Skeletal muscle tissue (tissue), 4 donors: ENCODE data around the gene JMJD8. TPM values are rescaled to one million over a fixed set of nuclear protein-coding genes. Genes with fewer than 3 reads are reported as not detected.

ENCODE experiments used
- H3K27ac ChIP-seq: one replicate; pipeline ENCODE4 v1.7.0; 2013; ENCODE audit warnings: mild to moderate bottlenecking, low read depth, low read length, inconsistent platforms
- H3K27me3 ChIP-seq, 3 donors: one replicate each; pipeline ENCODE4 v1.7.0; 2013; ENCODE audit warnings: low read length in 3 of 3; ENCODE audit not compliant: control insufficient read depth in 3 of 3, insufficient read depth in 3 of 3
- H3K36me3 ChIP-seq, 3 donors: one replicate each; pipeline ENCODE4 v1.7.0; 2013; ENCODE audit warnings: low read length in 3 of 3; ENCODE audit not compliant: control insufficient read depth in 3 of 3, insufficient read depth in 3 of 3
- H3K4me1 ChIP-seq, 3 donors: one replicate each; pipeline ENCODE4 v1.7.0; 2013; ENCODE audit warnings: low read length in 3 of 3, mild to moderate bottlenecking in 3 of 3; ENCODE audit not compliant: control insufficient read depth in 3 of 3, insufficient read depth in 3 of 3
- H3K4me3 ChIP-seq, 3 donors: one replicate each; pipeline ENCODE4 v1.7.0; 2013; ENCODE audit warnings: low read length in 3 of 3
- H3K9ac ChIP-seq, 3 donors: one replicate each; pipeline ENCODE4 v1.7.0; 2013; ENCODE audit warnings: low read length in 3 of 3, mild to moderate bottlenecking in 3 of 3, moderate library complexity in 2 of 3, low read depth in 1 of 3
- H3K9me3 ChIP-seq, 3 donors: one replicate each; pipeline ENCODE4 v1.7.0; 2013; ENCODE audit warnings: low read length in 3 of 3; ENCODE audit not compliant: control insufficient read depth in 3 of 3
- total RNA-seq: library from RNA; depleted of rRNA; stranded (reverse); fragments of >200 nt; gene quantifications from one replicate; pipeline ENCODE4 v1.2.3, GENCODE V29; 2014
- donor health status: Osteomylitis.

Gene JMJD8
- total RNA-seq, 1 donor from 2014 or later: 13.0 TPM

DNA sequence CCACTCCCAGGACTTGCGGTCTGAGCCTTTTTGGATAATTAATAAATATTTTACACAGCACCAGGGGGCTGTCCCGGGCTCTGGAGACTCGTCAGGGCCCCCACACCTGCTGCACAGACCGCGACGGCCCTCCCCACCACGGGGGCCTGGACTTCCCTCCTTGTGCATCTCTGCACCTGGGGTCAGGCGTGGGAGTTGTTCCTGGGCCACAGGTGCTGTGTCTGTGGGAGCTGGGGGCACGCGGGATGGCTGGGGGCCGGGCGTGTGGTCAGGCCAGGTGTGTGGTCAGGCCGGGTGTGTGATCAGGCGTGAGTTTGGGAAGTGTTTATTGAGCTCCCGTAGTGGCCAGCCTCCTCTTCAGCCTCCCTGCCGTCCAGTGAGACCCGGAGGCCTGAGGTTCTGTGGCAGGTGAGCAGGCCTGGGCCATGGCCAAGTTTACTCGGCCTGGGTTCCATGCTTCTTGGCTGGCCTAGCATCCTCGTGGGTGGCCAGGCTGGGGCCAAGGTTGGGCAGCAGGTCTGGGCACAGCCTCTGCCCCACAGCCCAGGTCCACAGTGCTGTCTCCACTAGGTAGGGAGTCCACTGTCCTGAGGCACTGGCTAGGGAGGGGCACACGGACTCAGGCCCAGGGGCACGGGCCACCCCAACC, 5.8 kb downstream of the JMJD8 start:
- Histone ChIP-seq H3K27ac (no peak overlapping the region), H3K9me3 (no peaks in the 10 kb centered on the region), H3K36me3 (peaks cover 17 to 24% (median 18%) of the 10 kb centered on the region in 3 donors)

DNA sequence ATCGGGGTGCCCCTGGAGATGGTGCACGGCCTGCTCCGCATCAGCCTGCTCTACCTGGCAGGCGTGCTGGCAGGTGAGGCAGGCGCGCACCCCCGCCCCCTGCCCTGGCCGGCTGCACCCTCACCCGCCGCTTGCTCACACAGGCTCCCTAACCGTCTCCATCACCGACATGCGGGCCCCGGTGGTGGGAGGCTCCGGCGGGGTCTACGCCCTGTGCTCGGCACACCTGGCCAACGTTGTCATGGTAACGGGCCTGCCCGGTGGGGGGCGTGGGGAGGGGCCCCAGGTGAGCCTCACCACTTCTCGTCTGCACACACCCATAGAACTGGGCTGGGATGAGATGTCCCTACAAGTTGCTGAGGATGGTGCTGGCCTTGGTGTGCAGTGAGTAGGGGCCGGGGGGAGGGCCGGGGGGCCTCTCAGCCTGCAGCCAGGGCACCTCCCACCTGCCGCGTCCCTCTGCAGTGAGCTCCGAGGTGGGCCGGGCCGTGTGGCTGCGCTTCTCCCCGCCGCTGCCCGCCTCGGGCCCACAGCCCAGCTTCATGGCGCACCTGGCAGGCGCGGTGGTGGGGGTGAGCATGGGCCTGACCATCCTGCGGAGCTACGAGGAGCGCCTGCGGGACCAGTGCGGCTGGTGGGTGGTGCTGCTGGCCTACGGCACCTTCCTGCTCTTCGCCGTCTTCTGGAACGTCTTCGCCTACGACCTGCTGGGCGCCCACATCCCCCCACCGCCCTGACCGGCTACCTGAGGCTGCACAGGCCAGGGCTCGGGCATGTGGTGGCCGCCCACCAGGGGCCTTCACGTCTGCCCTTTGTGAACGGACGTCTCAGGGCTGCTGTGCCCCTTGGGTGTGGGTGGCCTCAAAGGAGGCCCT, 6.6 kb downstream of the JMJD8 start:
- Histone ChIP-seq H3K9me3 (no peaks in the 10 kb centered on the region), H3K4me3 (no peak overlapping the region), H3K9ac (no peak overlapping the region), H3K27me3 (peaks cover 0 to 16% (median 7%) of the 10 kb centered on the region in 3 donors), H3K27ac (no peak overlapping the region), H3K36me3 (peaks cover 17 to 24% (median 19%) of the 10 kb centered on the region in 3 donors), H3K4me1 (peaks cover 24 to 35% (median 32%) of the 10 kb centered on the region in 3 donors)

More for the DNA sequence above, 5.8 kb downstream of the JMJD8 start:
- Histone ChIP-seq H3K4me1 (peaks cover 31 to 43% (median 40%) of the 10 kb centered on the region in 3 donors), H3K9ac (no peak overlapping the region), H3K4me3 (no peak overlapping the region), H3K27me3 (peaks cover 0 to 16% (median 7%) of the 10 kb centered on the region in 3 donors)

DNA sequence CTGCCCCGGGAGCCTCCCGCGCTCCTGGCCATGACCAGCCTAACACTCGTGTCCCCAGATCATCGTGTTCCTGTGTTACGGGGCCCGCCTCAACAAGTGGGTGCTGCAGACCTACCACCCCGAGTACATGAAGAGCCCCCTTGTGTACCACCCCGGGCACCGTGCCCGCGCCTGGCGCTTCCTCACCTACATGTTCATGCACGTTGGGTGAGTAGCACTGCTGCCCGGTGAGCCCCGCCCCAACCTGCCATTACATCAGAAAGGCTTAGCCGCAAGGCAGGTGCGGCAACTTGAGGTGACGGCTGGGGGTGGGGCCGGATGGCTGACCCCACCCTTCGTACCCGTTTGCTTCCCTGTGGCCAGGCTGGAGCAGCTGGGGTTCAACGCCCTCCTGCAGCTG, 7.2 kb downstream of the JMJD8 start:
- no peaks in the 10 kb centered on the region for H3K9me3 ChIP-seq
- no peak overlapping the region for H3K4me3 ChIP-seq
- H3K27ac ChIP-seq: no peak overlapping the region
- H3K36me3 ChIP-seq: peaks cover 17 to 24% (median 19%) of the 10 kb centered on the region in 3 donors
- H3K9ac ChIP-seq: no peak overlapping the region
- peaks cover 18 to 29% (median 26%) of the 10 kb centered on the region in 3 donors for H3K4me1 ChIP-seq
- peaks cover 0 to 16% (median 7%) of the 10 kb centered on the region in 3 donors for H3K27me3 ChIP-seq

DNA sequence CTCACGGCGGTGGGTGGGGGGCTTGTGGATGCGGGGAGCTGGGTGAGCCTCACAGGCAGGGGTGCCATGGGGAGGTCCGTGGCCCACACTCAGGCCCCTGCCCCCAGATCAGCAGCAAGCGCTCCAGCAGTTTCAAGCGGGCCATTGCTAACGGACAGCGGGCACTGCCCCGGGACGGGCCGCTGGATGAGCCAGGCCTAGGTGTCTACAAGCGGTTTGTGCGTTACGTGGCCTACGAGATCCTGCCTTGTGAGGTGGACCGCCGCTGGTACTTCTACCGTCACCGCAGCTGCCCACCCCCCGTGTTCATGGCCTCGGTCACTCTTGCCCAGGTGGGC, 7.6 kb downstream of the JMJD8 start:
- peaks cover 15 to 25% (median 22%) of the 10 kb centered on the region in 3 donors for H3K4me1 ChIP-seq
- H3K27ac ChIP-seq: no peak overlapping the region
- H3K4me3 ChIP-seq: no peak overlapping the region
- H3K27me3 ChIP-seq: peaks cover 0 to 16% (median 7%) of the 10 kb centered on the region in 3 donors
- no peaks in the 10 kb centered on the region for H3K9me3 ChIP-seq
- H3K36me3 ChIP-seq: peaks cover 16 to 23% (median 17%) of the 10 kb centered on the region in 3 donors
- H3K9ac ChIP-seq: no peak overlapping the region

DNA sequence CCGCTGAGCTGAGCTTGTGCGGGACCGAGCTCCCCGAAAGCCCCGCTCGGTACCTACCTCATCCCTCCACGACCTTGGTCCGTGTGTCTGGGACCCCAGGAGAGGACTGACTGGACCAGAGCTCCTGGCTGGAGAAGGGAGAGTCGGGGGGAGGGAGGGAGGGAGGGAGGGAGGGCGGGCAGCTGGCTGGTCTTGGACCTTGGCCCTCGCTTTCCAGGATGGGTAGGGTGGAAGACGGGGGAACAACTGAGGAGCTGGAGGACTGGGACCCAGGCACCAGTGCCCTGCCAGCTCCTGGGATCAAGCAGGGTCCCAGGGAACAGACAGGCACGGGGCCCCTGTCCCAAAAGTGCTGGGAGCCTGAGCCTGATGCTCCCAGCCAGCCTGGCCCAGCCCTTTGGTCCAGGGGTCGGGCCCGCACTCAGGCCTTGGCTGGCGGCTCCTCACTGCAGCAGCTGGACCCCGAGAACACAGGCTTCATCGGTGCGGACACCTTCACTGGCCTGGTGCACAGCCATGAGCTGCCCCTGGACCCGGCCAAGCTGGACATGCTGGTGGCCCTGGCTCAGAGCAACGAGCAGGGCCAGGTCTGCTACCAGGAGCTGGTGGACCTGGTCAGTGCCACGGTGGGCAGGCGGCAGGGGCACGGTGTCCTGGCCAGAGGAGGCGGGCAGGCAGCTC, 8.1 kb downstream of the JMJD8 start:
- peaks cover 17 to 28% (median 21%) of the 10 kb centered on the region in 3 donors for H3K36me3 ChIP-seq
- H3K9ac ChIP-seq: peak overlapping the region in 1 of 3 donors; percentile 57
- H3K4me1 ChIP-seq: peaks cover 10 to 20% (median 17%) of the 10 kb centered on the region in 3 donors
- H3K27ac ChIP-seq: no peak overlapping the region
- peaks cover 0 to 16% (median 7%) of the 10 kb centered on the region in 3 donors for H3K27me3 ChIP-seq
- no peaks in the 10 kb centered on the region for H3K9me3 ChIP-seq
- no peak overlapping the region for H3K4me3 ChIP-seq

DNA sequence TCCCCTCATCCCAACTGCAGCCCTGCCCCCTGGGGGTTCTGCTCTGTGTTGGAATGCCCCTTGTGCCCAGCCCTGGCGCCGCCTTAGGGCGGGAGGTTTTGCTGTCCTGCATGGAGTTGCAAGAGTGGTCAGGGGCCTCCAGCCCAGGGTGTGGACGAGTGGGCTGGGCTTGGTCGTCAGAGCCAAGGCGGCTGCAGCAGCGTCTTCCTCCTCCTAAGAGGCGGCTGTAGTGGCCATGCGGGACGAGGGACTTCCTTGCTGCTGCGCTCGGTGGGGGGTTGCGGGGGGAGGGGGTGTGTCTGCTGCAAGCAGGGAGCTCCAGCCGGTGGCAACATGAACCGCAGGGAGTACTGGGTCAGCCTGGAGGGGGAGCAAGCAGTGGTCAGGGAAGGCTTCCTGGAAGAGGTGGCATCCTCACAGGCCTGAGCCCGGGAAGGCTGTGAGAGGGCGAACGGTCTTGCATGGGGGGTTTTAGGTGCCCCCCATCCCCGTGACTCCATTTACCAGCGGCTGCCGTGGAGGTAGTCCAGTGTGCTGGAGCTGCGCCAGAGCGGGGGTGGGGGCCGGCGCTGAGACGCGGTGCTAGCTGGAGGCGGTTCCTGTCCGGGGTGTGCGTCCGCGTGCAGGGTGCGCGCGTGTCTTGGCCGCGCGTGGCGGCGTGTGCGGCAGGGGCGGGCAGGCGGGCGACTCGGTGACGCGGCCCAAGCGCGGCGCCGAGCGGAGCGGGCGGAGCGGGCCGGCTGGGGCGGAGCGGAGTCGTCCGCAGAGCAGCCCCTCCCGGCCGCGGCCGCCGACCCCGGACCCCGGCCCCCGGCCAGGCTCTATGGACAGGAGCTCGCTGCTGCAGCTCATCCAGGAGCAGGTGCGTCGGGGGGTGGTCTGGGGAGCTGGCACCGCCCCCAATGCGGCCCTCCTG, 8.9 kb downstream of the JMJD8 start, which contains the start of gene RHBDL1:
RHBDL1 (plus strand) TSS at position 704 of the 916 bp plus-strand sequence; CDS start at position 824, 120 bp downstream.
- H3K4me1 ChIP-seq: peaks cover 6 to 16% (median 13%) of the 10 kb centered on the region in 3 donors
- peaks cover 0 to 16% (median 7%) of the 10 kb centered on the region in 3 donors for H3K27me3 ChIP-seq
- H3K27ac ChIP-seq: no peak within 1 kb of the TSS
- H3K36me3 ChIP-seq: peaks cover 25 to 36% (median 28%) of the 10 kb centered on the region in 3 donors
- H3K4me3 ChIP-seq: peak within 1 kb of the TSS in 2 of 3 donors; percentile 29 to 32
- no peaks in the 10 kb centered on the region for H3K9me3 ChIP-seq
- H3K9ac ChIP-seq: peak within 1 kb of the TSS in 1 of 3 donors; percentile 57

DNA sequence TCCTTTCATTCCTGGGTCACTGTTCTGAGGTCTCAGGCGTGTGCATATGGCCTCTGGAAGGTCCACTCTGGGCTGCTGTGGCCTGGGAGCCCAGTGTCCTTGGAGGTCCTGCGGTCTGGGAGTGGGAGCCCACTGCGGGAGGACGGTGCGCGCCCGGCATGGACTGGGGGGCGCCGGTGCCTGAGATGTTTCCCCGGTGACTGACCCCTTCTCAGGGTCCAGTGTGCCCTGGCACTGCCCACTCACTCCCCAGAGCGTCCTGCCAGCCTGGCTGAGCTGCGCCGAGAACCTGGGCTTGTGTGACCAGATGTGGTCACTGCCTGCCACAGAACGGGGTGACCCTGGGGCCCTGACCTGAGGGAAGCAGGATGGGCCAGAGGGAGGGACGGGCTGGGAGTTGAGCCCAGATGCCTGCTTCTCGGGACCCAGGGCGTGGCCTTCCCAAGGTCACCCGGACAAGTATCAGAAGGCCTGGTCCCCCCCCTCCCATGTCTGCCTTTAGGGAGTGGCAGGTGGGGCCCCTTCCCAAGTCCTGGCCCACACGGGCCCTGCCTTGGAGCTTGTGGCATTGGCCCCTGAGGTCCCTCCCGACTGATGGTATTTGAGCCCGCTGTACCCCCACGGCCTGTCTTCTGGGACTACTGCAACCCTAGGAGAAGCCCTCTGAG, 9.8 kb downstream of the JMJD8 start:
- Histone ChIP-seq H3K9ac (peak overlapping the region in 2 of 3 donors; percentile 33 to 45), H3K36me3 (peaks cover 30 to 37% (median 36%) of the 10 kb centered on the region in 3 donors), H3K4me1 (peaks cover 5 to 16% (median 10%) of the 10 kb centered on the region in 3 donors), H3K27ac (no peak overlapping the region), H3K9me3 (no peaks in the 10 kb centered on the region), H3K27me3 (peaks cover 0 to 16% (median 7%) of the 10 kb centered on the region in 3 donors), H3K4me3 (no peak overlapping the region)

DNA sequence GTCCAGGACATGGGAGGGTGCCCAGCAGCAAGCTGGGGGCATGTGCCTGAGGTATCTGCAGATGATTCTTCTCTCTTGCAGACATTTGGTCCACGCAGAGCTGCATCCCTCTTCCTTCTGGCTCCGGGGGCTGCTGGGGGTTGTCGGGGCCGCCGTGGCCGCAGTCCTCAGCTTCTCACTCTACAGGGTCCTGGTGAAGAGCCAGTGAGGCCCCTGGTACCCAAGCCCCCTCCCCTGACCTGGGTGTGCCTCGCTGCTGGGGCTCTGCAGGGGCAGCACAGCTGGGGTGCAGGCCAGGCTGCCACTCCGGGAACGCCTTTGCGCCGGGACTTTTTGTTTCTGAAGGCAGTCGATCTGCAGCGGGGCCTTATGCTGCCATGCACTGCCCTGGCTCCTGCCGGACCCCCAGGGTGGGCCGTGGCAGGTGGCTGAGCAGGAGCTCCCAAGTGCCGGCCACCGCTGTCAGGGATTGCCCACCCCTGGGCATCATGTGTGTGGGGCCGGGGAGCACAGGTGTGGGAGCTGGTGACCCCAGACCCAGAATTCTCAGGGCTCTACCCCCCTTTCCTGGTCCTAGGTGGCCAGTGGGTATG, 10.6 kb downstream of the JMJD8 start:
- no peaks in the 10 kb centered on the region for H3K9me3 ChIP-seq
- no peak overlapping the region for H3K27ac ChIP-seq
- peaks cover 32 to 40% (median 37%) of the 10 kb centered on the region in 3 donors for H3K36me3 ChIP-seq
- peaks cover 12 to 18% (median 17%) of the 10 kb centered on the region in 3 donors for H3K4me1 ChIP-seq
- no peak overlapping the region for H3K4me3 ChIP-seq
- H3K27me3 ChIP-seq: peaks cover 0 to 16% (median 7%) of the 10 kb centered on the region in 3 donors
- H3K9ac ChIP-seq: no peak overlapping the region
